ENCODE measurements around the gene MAPT. TPM values are rescaled to one million over a fixed set of nuclear protein-coding genes. Genes with fewer than 3 reads are reported as not detected.

MAPT gene
- total RNA-seq, 1 donor from 2014 or later, result 2.1 TPM

- Mint-ChIP-seq H3K27me3 (ENCODE audit: low read depth, unreplicated experiment) (peaks cover 42% of the 10 kb centered on the region), H3K9me3 (ENCODE audit: unreplicated experiment) (peaks cover 8% of the 10 kb centered on the region), H3K27ac (ENCODE audit: unreplicated experiment) (no peak overlapping the region), H3K36me3 (ENCODE audit: low read depth, unreplicated experiment) (no peaks in the 10 kb centered on the region), H3K4me3 (ENCODE audit: unreplicated experiment) (no peak overlapping the region), H3K4me1 (ENCODE audit: low read depth, unreplicated experiment) (no peaks in the 10 kb centered on the region)
- no peaks in the 10 kb centered on the region for H3K36me3 ChIP-seq (ENCODE audit: insufficient read depth, low read length)
- no peak for TF ChIP-seq CTCF (IDR thresholded peaks at IDR 0.05; ENCODE audit: insufficient read depth, low read depth, low read length)
- TF ChIP-seq EZH2 (IDR thresholded peaks at IDR 0.05; ENCODE audit: insufficient read depth, low read length), result no peak
- H4K20me1 ChIP-seq (ENCODE audit: insufficient read depth, low read length), result no peaks in the 10 kb centered on the region
- H3K27ac ChIP-seq (ENCODE audit: low read depth, low read length), result no peak overlapping the region
- H3K9me3 ChIP-seq (ENCODE audit: insufficient read depth, low read depth, low read length), result no peaks in the 10 kb centered on the region
- H2AFZ ChIP-seq (ENCODE audit: low read depth, low read length), result no peak overlapping the region
- H3K4me1 ChIP-seq (ENCODE audit: insufficient read depth, low read length), result no peaks in the 10 kb centered on the region
- no peak overlapping the region for H3K4me2 ChIP-seq (ENCODE audit: low read length)
- H3K79me2 ChIP-seq (ENCODE audit: insufficient read depth, low read length), result no peaks in the 10 kb centered on the region
- H3K4me3 ChIP-seq (ENCODE audit: insufficient read depth, low read depth, low read length), result no peak overlapping the region
- no peaks in the 10 kb centered on the region for H3K27me3 ChIP-seq (ENCODE audit: insufficient read depth, low read length)
- no peak for FAIRE-seq
- no peak overlapping the region for H3K9ac ChIP-seq (ENCODE audit: low read length)
- DNase-seq (ENCODE audit: low read depth), result no peak
These were observed 11.3 kb upstream of the MAPT start for GRCh38 chr17:45883063-45883462.

GRCh38 chr17:45886852-45887251 lies 7.5 kb upstream of the MAPT start:
- no peak overlapping the region for H2AFZ ChIP-seq (ENCODE audit: low read depth, low read length)
- FAIRE-seq (no peak), DNase-seq (ENCODE audit: low read depth) (no peak)
- H3K9me3 ChIP-seq (ENCODE audit: insufficient read depth, low read depth, low read length), result no peaks in the 10 kb centered on the region
- H3K4me3 Mint-ChIP-seq (ENCODE audit: unreplicated experiment), result no peak overlapping the region
- no peaks in the 10 kb centered on the region for H3K36me3 Mint-ChIP-seq (ENCODE audit: low read depth, unreplicated experiment)
- H3K27me3 ChIP-seq (ENCODE audit: insufficient read depth, low read length), result peaks cover 2% of the 10 kb centered on the region
- H3K4me3 ChIP-seq (ENCODE audit: insufficient read depth, low read depth, low read length), result no peak overlapping the region
- H3K27me3 Mint-ChIP-seq (ENCODE audit: low read depth, unreplicated experiment), result peaks cover 56% of the 10 kb centered on the region
- H3K27ac ChIP-seq (ENCODE audit: low read depth, low read length), result no peak overlapping the region
- TF ChIP-seq CTCF (IDR thresholded peaks at IDR 0.05; ENCODE audit: insufficient read depth, low read depth, low read length) (no peak), EZH2 (IDR thresholded peaks at IDR 0.05; ENCODE audit: insufficient read depth, low read length) (no peak)
- peaks cover 11% of the 10 kb centered on the region for H3K9me3 Mint-ChIP-seq (ENCODE audit: unreplicated experiment)
- H4K20me1 ChIP-seq (ENCODE audit: insufficient read depth, low read length), result no peaks in the 10 kb centered on the region
- no peak overlapping the region for H3K9ac ChIP-seq (ENCODE audit: low read length)
- no peaks in the 10 kb centered on the region for H3K4me1 Mint-ChIP-seq (ENCODE audit: low read depth, unreplicated experiment)
- no peaks in the 10 kb centered on the region for H3K36me3 ChIP-seq (ENCODE audit: insufficient read depth, low read length)
- H3K27ac Mint-ChIP-seq (ENCODE audit: unreplicated experiment), result no peak overlapping the region
- no peaks in the 10 kb centered on the region for H3K79me2 ChIP-seq (ENCODE audit: insufficient read depth, low read length)
- no peaks in the 10 kb centered on the region for H3K4me1 ChIP-seq (ENCODE audit: insufficient read depth, low read length)
- H3K4me2 ChIP-seq (ENCODE audit: low read length), result no peak overlapping the region

- Histone ChIP-seq H3K27ac (ENCODE audit: low read depth, low read length) (no peak overlapping the region), H4K20me1 (ENCODE audit: insufficient read depth, low read length) (no peaks in the 10 kb centered on the region), H3K79me2 (ENCODE audit: insufficient read depth, low read length) (no peaks in the 10 kb centered on the region), H3K4me1 (ENCODE audit: insufficient read depth, low read length) (no peaks in the 10 kb centered on the region), H3K27me3 (ENCODE audit: insufficient read depth, low read length) (peaks cover 2% of the 10 kb centered on the region), H3K36me3 (ENCODE audit: insufficient read depth, low read length) (no peaks in the 10 kb centered on the region), H3K4me2 (ENCODE audit: low read length) (no peak overlapping the region), H3K9me3 (ENCODE audit: insufficient read depth, low read depth, low read length) (no peaks in the 10 kb centered on the region), H3K9ac (ENCODE audit: low read length) (no peak overlapping the region), H3K4me3 (ENCODE audit: insufficient read depth, low read depth, low read length) (no peak overlapping the region), H2AFZ (ENCODE audit: low read depth, low read length) (no peak overlapping the region)
- Mint-ChIP-seq H3K9me3 (ENCODE audit: unreplicated experiment) (peaks cover 11% of the 10 kb centered on the region), H3K4me3 (ENCODE audit: unreplicated experiment) (no peak overlapping the region), H3K27me3 (ENCODE audit: low read depth, unreplicated experiment) (peaks cover 43% of the 10 kb centered on the region), H3K4me1 (ENCODE audit: low read depth, unreplicated experiment) (no peaks in the 10 kb centered on the region), H3K27ac (ENCODE audit: unreplicated experiment) (peak overlapping the region; percentile 31), H3K36me3 (ENCODE audit: low read depth, unreplicated experiment) (no peaks in the 10 kb centered on the region)
- no peak for DNase-seq (ENCODE audit: low read depth)
- TF ChIP-seq CTCF (IDR thresholded peaks at IDR 0.05; ENCODE audit: insufficient read depth, low read depth, low read length) (no peak), EZH2 (IDR thresholded peaks at IDR 0.05; ENCODE audit: insufficient read depth, low read length) (no peak)
- FAIRE-seq, result no peak
These were observed 6.0 kb upstream of the MAPT start for GRCh38 chr17:45888392-45888791.

All from astrocyte (in vitro differentiated cells and primary cell).